HEK293T (cell line): Measurements from ENCODE around the gene TMBIM4.

ENCODE experiments used
- CTCF ChIA-PET: fragments of 350-600 bp; formaldehyde crosslinking; extraction: SDS; loops from one replicate; lab custom pipeline; 2021; ENCODE audit warnings: antibody characterized with exemption, inconsistent platforms; lab: Yijun Ruan, JAX
- POLR2A ChIA-PET: fragments of 350-600 bp; formaldehyde crosslinking; extraction: SDS; loops from one replicate; lab custom pipeline; 2020; ENCODE audit warnings: antibody characterized with exemption, inconsistent platforms; lab: Yijun Ruan, JAX
- DNase-seq: peaks from one replicate; pipeline ENCODE4 v3.0.0; 2012; ENCODE audit warnings: mixed read lengths; ENCODE audit errors: extremely low spot score
- ARNT ChIP-seq: fragments of 450-650 bp; IDR thresholded peaks from 2 replicates; pipeline ENCODE4 v1.6.1; 2017; ENCODE audit warnings: mild to moderate bottlenecking
- BHLHE40 ChIP-seq: fragments of 450-650 bp; IDR thresholded peaks from 2 replicates; pipeline ENCODE4 v1.6.1; 2016; ENCODE audit warnings: mild to moderate bottlenecking, moderate library complexity, borderline replicate concordance
- CTBP1 ChIP-seq: fragments of 450-650 bp; IDR thresholded peaks from 2 replicates; pipeline ENCODE4 v1.6.1; 2016; ENCODE audit warnings: borderline replicate concordance
- ELF4 ChIP-seq: fragments of 450-650 bp; IDR thresholded peaks from 2 replicates; pipeline ENCODE4 v1.6.1; 2017; ENCODE audit warnings: antibody characterized with exemption
- FOXA1 ChIP-seq: fragments of 450-650 bp; IDR thresholded peaks from 2 replicates; pipeline ENCODE4 v1.6.1; 2016; ENCODE audit warnings: mild to moderate bottlenecking
- FOXK2 ChIP-seq: fragments of 450-650 bp; IDR thresholded peaks from 2 replicates; pipeline ENCODE4 v1.6.1; 2016; ENCODE audit warnings: mild to moderate bottlenecking
- FOXM1 ChIP-seq: fragments of 450-650 bp; IDR thresholded peaks from 2 replicates; pipeline ENCODE4 v1.6.1; 2017; ENCODE audit warnings: mild to moderate bottlenecking, borderline replicate concordance
- HDGF ChIP-seq: fragments of 450-650 bp; IDR thresholded peaks from 2 replicates; pipeline ENCODE4 v1.6.1; 2017; ENCODE audit warnings: antibody characterized with exemption, borderline replicate concordance
- L3MBTL2 ChIP-seq: fragments of 450-650 bp; conservative IDR thresholded peaks from 2 replicates; pipeline ENCODE4 v1.6.1; 2016; ENCODE audit warnings: mild to moderate bottlenecking
- LEF1 ChIP-seq: fragments of 450-650 bp; IDR thresholded peaks from 2 replicates; pipeline ENCODE4 v1.6.1; 2017; ENCODE audit warnings: mild to moderate bottlenecking, borderline replicate concordance
- NFRKB ChIP-seq: fragments of 450-650 bp; IDR thresholded peaks from 2 replicates; pipeline ENCODE4 v1.6.1; 2016; ENCODE audit warnings: mild to moderate bottlenecking, moderate library complexity
- PKNOX1 ChIP-seq: fragments of 450-650 bp; IDR thresholded peaks from 2 replicates; pipeline ENCODE4 v1.6.1; 2016
- SP1 ChIP-seq: fragments of 450-650 bp; IDR thresholded peaks from 2 replicates; pipeline ENCODE4 v1.6.1; 2017
- SUZ12 ChIP-seq: fragments of 450-650 bp; IDR thresholded peaks from 2 replicates; pipeline ENCODE4 v1.6.1; 2016; ENCODE audit warnings: mild to moderate bottlenecking
- TARDBP ChIP-seq: fragments of 450-650 bp; IDR thresholded peaks from 2 replicates; pipeline ENCODE4 v1.6.1; 2016
- ZNF384 ChIP-seq: fragments of 450-650 bp; IDR thresholded peaks from 2 replicates; pipeline ENCODE4 v1.6.1; 2016

Gene TMBIM4

GRCh38 chr12:66168410-66168809, 1.4 kb downstream of the TMBIM4 start:
- CTCF ChIA-PET: interaction anchor here (1.1 kb wide), 1 partner anchor 15 kb away, joined by 3 read pairs; no protein-coding TSS in a partner anchor
- TF ChIP-seq L3MBTL2 (0 out of 2 replicates have a peak, but pooled peaks have one; percentile 14), SP1 (no peak)
- no peak for DNase-seq
- POLR2A ChIA-PET: interaction anchor here (0.6 to 1.9 kb wide), 14 partner anchors 9 to 283 kb away, joined by 3 to 23 read pairs (median 10); partner anchors contain the start of genes HELB and LLPH

GRCh38 chr12:66166561-66166960, 3.2 kb downstream of the TMBIM4 start:
- ChIA-PET POLR2A (no interaction called here), CTCF (no interaction called here)
- TF ChIP-seq ARNT (no peak), FOXK2 (no peak), FOXA1 (no peak), FOXM1 (no peak), NFRKB (no peak)
- no peak for DNase-seq

GRCh38 chr12:66165141-66165540, 4.7 kb downstream of the TMBIM4 start:
- TF ChIP-seq FOXM1: no peak
- TF ChIP-seq CTBP1: no peak
- no peak for TF ChIP-seq LEF1
- TF ChIP-seq SUZ12: no peak
- TF ChIP-seq NFRKB: no peak
- no peak for TF ChIP-seq PKNOX1
- TF ChIP-seq SP1: no peak
- no peak for TF ChIP-seq ARNT
- TF ChIP-seq L3MBTL2: no peak
- TF ChIP-seq BHLHE40: no peak
- TF ChIP-seq ELF4: no peak
- CTCF ChIA-PET: no interaction called here
- POLR2A ChIA-PET: no interaction called here

GRCh38 chr12:66164349-66164821, 5.4 kb downstream of the TMBIM4 start:
- ChIA-PET POLR2A (no interaction called here), CTCF (no interaction called here)
- no peak for DNase-seq
- TF ChIP-seq FOXA1: no peak
- no peak for TF ChIP-seq ARNT
- no peak for TF ChIP-seq ZNF384
- no peak for TF ChIP-seq LEF1
- no peak for TF ChIP-seq HDGF
- no peak for TF ChIP-seq BHLHE40
- TF ChIP-seq TARDBP: no peak
- TF ChIP-seq NFRKB: no peak
- TF ChIP-seq SUZ12: no peak
- no peak for TF ChIP-seq PKNOX1
- TF ChIP-seq SP1: no peak
- no peak for TF ChIP-seq L3MBTL2
- no peak for TF ChIP-seq FOXK2
- no peak for TF ChIP-seq ELF4
- TF ChIP-seq CTBP1: no peak
- no peak for TF ChIP-seq FOXM1

More at GRCh38 chr12:66165141-66165540, 4.7 kb downstream of the TMBIM4 start:
- no peak for DNase-seq

GRCh38 chr12:66163289-66163688, 6.5 kb downstream of the TMBIM4 start:
- no peak for TF ChIP-seq HDGF
- no peak for TF ChIP-seq ARNT
- no peak for TF ChIP-seq LEF1
- TF ChIP-seq NFRKB: no peak
- no peak for TF ChIP-seq SP1
- TF ChIP-seq FOXK2: no peak
- TF ChIP-seq FOXA1: no peak
- TF ChIP-seq SUZ12: no peak
- no peak for TF ChIP-seq TARDBP
- no peak for TF ChIP-seq CTBP1
- TF ChIP-seq BHLHE40: no peak
- no peak for TF ChIP-seq L3MBTL2
- TF ChIP-seq ZNF384: no peak
- TF ChIP-seq FOXM1: no peak
- DNase-seq: no peak
- ChIA-PET CTCF (no interaction called here), POLR2A (no interaction called here)

GRCh38 chr12:66162701-66163100, 7.1 kb downstream of the TMBIM4 start:
- TF ChIP-seq BHLHE40 (no peak), ELF4 (no peak), TARDBP (no peak), NFRKB (no peak)
- ChIA-PET POLR2A (no interaction called here), CTCF (no interaction called here)
- DNase-seq: no peak

- CTCF ChIA-PET: interaction anchor here (1.1 kb wide), 1 partner anchor 9 kb away, joined by 3 read pairs; the partner anchor contains the start of gene TMBIM4
- DNase-seq: no peak
- TF ChIP-seq ARNT (no peak), LEF1 (no peak), TARDBP (no peak), CTBP1 (no peak), SP1 (no peak), BHLHE40 (no peak), PKNOX1 (no peak), SUZ12 (no peak), L3MBTL2 (no peak), FOXM1 (no peak), ELF4 (no peak), FOXA1 (no peak)
- POLR2A ChIA-PET: interaction anchor here (1.7 kb wide), 1 partner anchor 9 kb away, joined by 5 read pairs; the partner anchor contains the start of gene TMBIM4
These were observed 9.1 kb downstream of the TMBIM4 start for GRCh38 chr12:66160704-66161103.
